K562 (cell line): ENCODE data around the gene NEB. TPM values are rescaled to one million over a fixed set of nuclear protein-coding genes. Genes with fewer than 3 reads are reported as not detected.
A peak's percentile ranks its signal among the peaks of the same experiment; 100 is the strongest.

Experiments used
- BRD9 ChIP-seq: fragments of 450-650 bp; IDR thresholded peaks from 2 replicates; pipeline ENCODE4 v1.6.1; 2018; ENCODE audit warnings: low read depth; ENCODE audit not compliant: partially characterized antibody
- ESRRB ChIP-seq: fragments of 250-450 bp; sonication (Bioruptor Pico); IDR thresholded peaks from 2 replicates; pipeline ENCODE4 v1.5.0; 2020; ENCODE audit warnings: mild to moderate bottlenecking, moderate library complexity, borderline replicate concordance
- FIP1L1 ChIP-seq: fragments of 200-400 bp; formaldehyde crosslinking; IDR thresholded peaks from 2 replicates; pipeline ENCODE4 v1.6.1; 2018; ENCODE audit warnings: mild to moderate bottlenecking, low read depth, low read length; ENCODE audit not compliant: poor library complexity, severe bottlenecking
- GATAD2A ChIP-seq: fragments of 450-650 bp; IDR thresholded peaks from 2 replicates; pipeline ENCODE4 v1.6.1; 2017
- HEY1 ChIP-seq: fragments of 250-450 bp; sonication (Bioruptor Pico); IDR thresholded peaks from 2 replicates; pipeline ENCODE4 v1.5.0; 2020; ENCODE audit warnings: mild to moderate bottlenecking, moderate library complexity, borderline replicate concordance
- MCM2 ChIP-seq: fragments of 450-650 bp; IDR thresholded peaks from 2 replicates; pipeline ENCODE4 v1.6.1; 2017; ENCODE audit warnings: low read depth, mild to moderate bottlenecking
- MITF ChIP-seq: IDR thresholded peaks from 2 replicates; pipeline ENCODE4 v1.6.1; 2014; ENCODE audit warnings: antibody characterized with exemption
- MYNN ChIP-seq, 2 experiments: sonication (generic); formaldehyde crosslinking in 1 of 2; IDR thresholded peaks; 2 replicates each; pipeline versions ENCODE4 v1.5.0 to v1.6.1; 2016 to 2020; ENCODE audit warnings: antibody characterized with exemption in 1 of 2, missing genetic modification reagents in 1 of 2
- NFATC3 ChIP-seq: fragments of 450-650 bp; IDR thresholded peaks from 2 replicates; pipeline ENCODE4 v1.6.1; 2017; ENCODE audit warnings: mild to moderate bottlenecking
- RBM17 ChIP-seq: fragments of 200-400 bp; formaldehyde crosslinking; IDR thresholded peaks from 2 replicates; pipeline ENCODE4 v1.6.1; 2017; ENCODE audit warnings: low read depth, mild to moderate bottlenecking, low read length, borderline replicate concordance
- RCOR1 ChIP-seq, 2 experiments: IDR thresholded peaks; 2 replicates each; pipeline ENCODE4 v1.6.1; 2012; ENCODE audit warnings: low read depth in 2 of 2, low read length in 2 of 2, borderline replicate concordance in 1 of 2, improper control_type of control experiment in 1 of 2
- RREB1 ChIP-seq: fragments of 250-450 bp; sonication (Bioruptor Pico); IDR thresholded peaks from 2 replicates; pipeline ENCODE4 v1.4.0; 2020
- SMARCA4 ChIP-seq: fragments of 450-650 bp; IDR thresholded peaks from 2 replicates; pipeline ENCODE4 v1.6.1; 2016
- SNRNP70 ChIP-seq: fragments of 200-400 bp; formaldehyde crosslinking; optimal IDR thresholded peaks from 2 replicates; pipeline ENCODE3; 2017; ENCODE audit warnings: low read depth, low read length
- SP1 ChIP-seq: sonication (generic); formaldehyde crosslinking; IDR thresholded peaks from 2 replicates; pipeline ENCODE4 v1.8.1; 2022; ENCODE audit warnings: mild to moderate bottlenecking, missing genetic modification reagents
- SP2 ChIP-seq: IDR thresholded peaks from 2 replicates; pipeline ENCODE4 v1.6.1; 2011; ENCODE audit warnings: mild to moderate bottlenecking, low read depth, low read length, moderate library complexity; ENCODE audit not compliant: poor library complexity, severe bottlenecking; ENCODE audit errors: extremely low read depth
- SREBF1 ChIP-seq: fragments of 150-350 bp; IDR thresholded peaks from 2 replicates; pipeline ENCODE4 v1.6.1; 2014; ENCODE audit warnings: antibody characterized with exemption, low read depth, low read length, borderline replicate concordance
- SUPT5H ChIP-seq: fragments of 450-650 bp; IDR thresholded peaks from 2 replicates; pipeline ENCODE4 v1.6.1; 2016
- ZNF449 ChIP-seq: fragments of 250-450 bp; sonication (Bioruptor Pico); IDR thresholded peaks from 2 replicates; pipeline ENCODE4 v1.8.0; 2022; ENCODE audit warnings: moderate library complexity, mild to moderate bottlenecking, inconsistent platforms
- ZNF507 ChIP-seq: conservative IDR thresholded peaks from 2 replicates; pipeline ENCODE4 v1.6.1; 2017; ENCODE audit warnings: missing genetic modification characterization, missing compliant biosample characterization
- ZNF695 ChIP-seq: fragments of 450-650 bp; formaldehyde crosslinking; IDR thresholded peaks from 2 replicates; pipeline ENCODE4 v1.4.0; 2020; ENCODE audit warnings: mild to moderate bottlenecking, moderate library complexity
- polyA plus RNA-seq, 8 experiments: library from polyadenylated mRNA; depleted of rRNA in 4 of 8; stranded (reverse) in 5 of 8; unstranded in 3 of 8; fragments of >200 nt; fragmentation: Nextera tagmentation in 2 of 8; fragmentation: Illumina TruSeq in 1 of 8; extraction: Ambion mirVana in 2 of 8; extraction: Trizol in 1 of 8; gene quantifications; 2 replicates each; pipeline versions ENCODE4 v1.2.1 to v1.2.3, GENCODE V29; 2011 to 2014; ENCODE audit warnings: inconsistent platforms in 1 of 8, missing spikeins in 1 of 8
- total RNA-seq, 7 experiments: library from RNA; depleted of rRNA in 6 of 7; stranded (reverse); fragments of >200 nt in 6 of 7; fragmentation: Illumina TruSeq in 2 of 7; extraction: Trizol in 2 of 7; gene quantifications; 2 replicates each; pipeline versions ENCODE4 v1.2.1 to v1.2.3, GENCODE V29; 2011 to 2021; ENCODE audit warnings: low replicate concordance in 1 of 7

The NEB gene
- total and polyA plus RNA-seq, 9 of the 15 experiments (the other 6 are each of a cell fraction or from before 2014, with no cell fraction given) = 1.7 to 3.8 (median 2.9) TPM

GRCh38 chr2:151782378-151783132, 48.3 kb upstream of the NEB start (continued):
- no peak for TF ChIP-seq RREB1 (CRISPR knock-in tag)
- TF ChIP-seq ZNF507 = no peak
- no peak for TF ChIP-seq SP2
- no peak for TF ChIP-seq SNRNP70
- peak; percentile 95 for TF ChIP-seq BRD9
- TF ChIP-seq MITF = no peak
- peak; percentile 20 to 90; a peak in 3 of 4 replicates for TF ChIP-seq RCOR1 (IDR thresholded peaks at IDR 0.05; ENCODE audit: borderline replicate concordance in 1 of 2, low read depth in 2 of 2, low read length in 2 of 2)
- peak; percentile 98 for TF ChIP-seq SMARCA4
- TF ChIP-seq NFATC3 = no peak
- no peak for TF ChIP-seq SREBF1
- TF ChIP-seq SUPT5H = no peak
- TF ChIP-seq MCM2 = no peak
- TF ChIP-seq FIP1L1 = no peak
- no peak for TF ChIP-seq GATAD2A
- no peak for TF ChIP-seq ESRRB
- no peak for TF ChIP-seq RBM17
- TF ChIP-seq ZNF695 (CRISPR knock-in tag) = no peak
- TF ChIP-seq MYNN (IDR thresholded peaks at IDR 0.05) = peak; percentile 85
- TF ChIP-seq MYNN (CRISPR knock-in tag; IDR thresholded peaks at IDR 0.05) = no peak
- no peak for TF ChIP-seq SP1 (CRISPR knock-in tag)
- TF ChIP-seq ZNF449 (CRISPR knock-in tag) = no peak
- 0 out of 2 replicates have a peak, but pooled peaks have one; percentile 70 for TF ChIP-seq HEY1
